GM21423 (cell line): ENCODE results near the gene SEMA7A.
"Not testable (repeated sequence)": the region's sequence is repeated elsewhere in the genome, so short reads cannot be mapped to it uniquely, and the experiment has no call there.

ENCODE experiments used
- ATAC-seq: cut with Tn5 transposase; IDR thresholded peaks from one replicate; pipeline ENCODE4 v1.9.1; 2021; ENCODE audit warnings: mild to moderate bottlenecking, moderate library complexity; ENCODE audit not compliant: unreplicated experiment

The SEMA7A gene

GRCh38 chr15:74390049-74390646 lies 43.6 kb downstream of the SEMA7A start:
- ATAC-seq: not testable (repeated sequence)

- ATAC-seq: no peak
Observed at GRCh38 chr15:74389241-74390048, 44.3 kb downstream of the SEMA7A start.

GRCh38 chr15:74388363-74388951 lies 45.3 kb downstream of the SEMA7A start:
- ATAC-seq: no peak

GRCh38 chr15:74387621-74388362 lies 46.0 kb downstream of the SEMA7A start:
- no peak for ATAC-seq

GRCh38 chr15:74387141-74387541 lies 46.6 kb downstream of the SEMA7A start:
- ATAC-seq: no peak

- ATAC-seq: no peak
Observed at GRCh38 chr15:74386496-74387140, 47.1 kb downstream of the SEMA7A start.

- no peak for ATAC-seq
Observed at GRCh38 chr15:74385733-74386132, 48.0 kb downstream of the SEMA7A start.

- peak; percentile 54 for ATAC-seq
Observed at GRCh38 chr15:74384881-74385643, 48.7 kb downstream of the SEMA7A start.

GRCh38 chr15:74384566-74384880 lies 49.2 kb downstream of the SEMA7A start:
- ATAC-seq: no peak

- peak; percentile 51 for ATAC-seq
Observed at GRCh38 chr15:74383695-74384565, 49.8 kb downstream of the SEMA7A start.

GRCh38 chr15:74383286-74383685 lies 50.5 kb downstream of the SEMA7A start:
- ATAC-seq: no peak

GRCh38 chr15:74382004-74382816 lies 51.5 kb downstream of the SEMA7A start:
- no peak for ATAC-seq

- ATAC-seq: no peak
Observed at GRCh38 chr15:74381481-74381880, 52.3 kb downstream of the SEMA7A start.

GRCh38 chr15:74381190-74381453 lies 52.6 kb downstream of the SEMA7A start:
- ATAC-seq: no peak

- ATAC-seq: no peak
Observed at GRCh38 chr15:74380361-74381189, 53.2 kb downstream of the SEMA7A start.

- ATAC-seq: no peak
Observed at GRCh38 chr15:74378848-74379247, 54.9 kb downstream of the SEMA7A start.

GRCh38 chr15:74377831-74378766 lies 55.7 kb downstream of the SEMA7A start:
- no peak for ATAC-seq
